COR-L47 (cell line): ENCODE data around the gene IFNA14.
"Not testable (repeated sequence)": the region's sequence is repeated elsewhere in the genome, so short reads cannot be mapped to it uniquely, and the experiment has no call there.

Experiments
- DNase-seq: peaks from one replicate; lab custom pipeline; 2025; lab: John Stamatoyannopoulos, UW

Gene IFNA14

DNA sequence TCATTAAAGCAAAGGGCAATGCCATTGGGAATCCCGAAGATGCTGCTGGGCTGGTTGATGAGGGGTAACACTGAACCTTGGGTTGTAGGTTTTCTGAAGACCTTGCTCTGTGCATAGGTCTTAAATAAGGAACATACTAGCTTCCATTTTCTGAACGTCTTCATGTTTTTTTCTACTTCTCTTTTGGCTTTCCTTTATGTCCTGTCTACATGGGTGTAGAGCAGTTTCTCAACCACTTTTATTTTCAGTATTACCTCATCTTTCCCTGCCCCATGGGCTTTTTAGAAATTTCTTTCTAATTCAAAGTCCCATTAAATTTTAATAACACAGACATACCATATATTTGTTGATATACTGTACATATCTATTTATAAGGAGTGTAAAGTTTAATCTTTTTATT, at the start of gene IFNA14:
Gene IFNA14, minus strand, starts transcription at position 95 of the 400 bp plus-strand sequence. Its CDS starts 70 bp downstream, at position 25.
- no peak for DNase-seq

DNA sequence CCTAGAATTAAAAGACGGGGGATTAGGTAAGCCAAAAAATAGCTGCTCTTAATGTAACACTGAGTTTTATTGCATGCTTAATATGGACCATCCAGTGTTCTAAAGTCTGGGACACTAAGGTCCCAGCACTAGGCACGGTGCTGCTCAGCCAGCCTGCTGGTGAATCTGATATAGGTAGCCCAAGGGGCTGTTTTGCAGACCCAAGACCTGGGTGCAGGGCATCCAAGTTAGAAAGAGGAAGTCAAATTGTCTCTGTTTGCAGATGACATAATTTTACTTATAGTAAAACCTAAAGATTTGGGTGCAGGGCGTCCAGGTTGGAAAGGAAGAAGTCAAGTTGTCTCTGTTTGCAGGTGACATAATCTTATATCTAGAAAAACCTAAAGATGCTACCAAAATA, 47.5 kb upstream of the IFNA14 start:
- no peak for DNase-seq

DNA sequence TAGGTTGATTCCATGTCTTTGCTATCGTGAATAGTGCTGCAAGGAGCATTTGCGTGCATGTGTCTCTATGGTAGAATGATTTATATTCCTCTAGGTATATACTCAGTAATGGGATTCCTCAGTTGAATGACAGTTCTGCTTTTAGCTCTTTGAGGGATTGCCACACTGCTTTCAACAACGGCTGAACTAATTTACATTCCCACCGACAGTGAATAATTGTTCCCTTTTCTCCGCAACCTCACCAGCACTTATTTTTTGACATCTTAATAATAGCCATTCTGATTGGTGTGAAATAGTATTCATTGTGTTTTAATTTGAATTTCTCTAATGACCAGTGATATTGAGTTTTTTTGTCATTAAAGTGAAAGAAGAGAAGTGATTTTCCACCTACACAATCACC, 46.9 kb upstream of the IFNA14 start:
- DNase-seq = no peak

DNA sequence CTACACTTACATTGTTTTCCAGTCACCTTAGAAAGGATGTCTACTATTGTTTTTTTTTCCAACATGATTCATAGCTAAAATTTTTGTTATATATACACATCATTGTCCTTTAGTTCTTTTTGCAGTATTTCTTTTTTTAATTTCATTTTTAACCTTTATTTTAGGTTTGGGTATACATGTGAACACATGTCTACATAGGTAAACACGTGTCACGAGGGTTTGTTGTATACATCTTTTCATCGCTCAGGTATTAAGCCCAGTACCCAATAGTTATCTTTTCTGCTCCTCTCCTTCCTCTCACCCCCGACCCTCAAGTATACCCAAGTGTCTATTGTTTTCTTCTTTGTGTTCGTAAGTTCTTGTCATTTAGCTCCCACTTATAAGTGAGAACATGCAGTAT, 46.3 kb upstream of the IFNA14 start:
- no peak for DNase-seq

DNA sequence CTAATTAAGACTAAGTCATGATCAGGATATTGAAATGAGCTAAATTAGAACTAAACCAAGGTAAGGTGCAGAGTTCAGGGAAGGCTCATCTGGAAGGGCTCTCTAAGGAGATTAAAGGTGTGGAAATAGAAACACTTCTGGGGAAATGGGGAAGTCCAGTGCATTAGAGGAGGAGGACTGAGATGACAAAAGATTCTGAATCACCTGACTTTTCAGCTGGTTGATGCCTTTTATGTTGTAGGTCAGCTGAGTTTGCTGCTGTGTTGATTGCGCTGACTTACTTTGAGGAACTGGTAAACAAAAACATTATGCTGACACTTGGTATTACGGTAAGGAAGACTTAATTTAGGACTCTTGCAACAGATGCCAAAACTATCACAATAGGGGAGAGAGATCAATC, 41.5 kb upstream of the IFNA14 start:
- DNase-seq = no peak

DNA sequence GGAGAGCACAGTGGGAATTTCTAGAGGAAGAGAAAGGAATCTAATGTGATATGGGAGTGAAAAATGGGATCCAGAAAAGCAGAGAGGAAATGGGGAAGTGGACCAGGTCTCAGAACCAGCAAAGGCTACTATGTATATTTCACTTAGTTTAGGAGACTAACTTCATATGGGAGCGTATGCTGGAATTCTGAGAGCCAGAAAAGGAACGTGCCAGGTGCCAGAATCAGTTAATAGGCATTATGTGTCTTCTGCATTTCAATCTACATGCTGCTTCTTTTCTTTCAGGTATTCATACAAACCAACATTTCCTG, 28.5 kb upstream of the IFNA14 start:
- no peak for DNase-seq

DNA sequence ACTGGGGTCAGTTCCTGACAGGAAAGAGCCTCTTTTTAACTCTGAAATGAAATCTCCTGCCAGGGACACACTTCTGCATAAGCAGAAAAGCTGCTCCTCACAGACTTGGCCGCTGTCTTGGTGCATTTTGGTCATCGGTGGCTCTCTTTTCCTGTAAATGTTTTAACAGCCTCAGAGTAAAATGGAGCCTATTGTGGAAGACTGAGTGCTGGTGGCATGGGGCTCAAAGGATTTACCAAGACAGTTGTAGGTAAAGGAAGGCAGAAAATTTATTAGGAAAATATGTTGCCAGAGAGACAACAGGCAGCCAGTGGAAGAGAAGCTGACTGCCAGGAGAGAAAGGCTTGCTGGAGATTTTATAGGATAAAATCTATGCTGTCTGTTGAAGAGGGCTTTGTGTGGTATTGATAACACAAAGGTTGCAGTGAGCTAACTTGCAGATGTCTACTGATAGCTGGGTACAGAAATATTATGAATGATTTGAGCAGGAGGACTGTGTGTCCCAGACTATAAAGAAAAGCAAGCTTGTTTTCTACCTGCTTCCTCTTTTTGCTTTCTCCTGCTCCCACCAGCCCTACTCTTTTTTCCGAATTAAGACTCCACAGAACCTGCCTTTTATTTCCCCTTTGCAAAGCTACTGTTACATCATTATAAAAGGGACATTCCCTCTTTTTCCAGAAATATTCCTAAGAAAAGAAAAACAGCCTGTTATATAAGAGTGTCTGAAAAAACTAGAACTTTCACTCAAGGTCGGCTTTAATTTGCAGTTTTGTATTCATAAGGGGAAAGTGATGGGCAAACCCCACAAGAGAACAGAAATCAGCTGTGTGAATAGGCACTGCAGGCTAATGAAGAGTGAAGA, 27.9 kb upstream of the IFNA14 start:
- no peak for DNase-seq

DNA sequence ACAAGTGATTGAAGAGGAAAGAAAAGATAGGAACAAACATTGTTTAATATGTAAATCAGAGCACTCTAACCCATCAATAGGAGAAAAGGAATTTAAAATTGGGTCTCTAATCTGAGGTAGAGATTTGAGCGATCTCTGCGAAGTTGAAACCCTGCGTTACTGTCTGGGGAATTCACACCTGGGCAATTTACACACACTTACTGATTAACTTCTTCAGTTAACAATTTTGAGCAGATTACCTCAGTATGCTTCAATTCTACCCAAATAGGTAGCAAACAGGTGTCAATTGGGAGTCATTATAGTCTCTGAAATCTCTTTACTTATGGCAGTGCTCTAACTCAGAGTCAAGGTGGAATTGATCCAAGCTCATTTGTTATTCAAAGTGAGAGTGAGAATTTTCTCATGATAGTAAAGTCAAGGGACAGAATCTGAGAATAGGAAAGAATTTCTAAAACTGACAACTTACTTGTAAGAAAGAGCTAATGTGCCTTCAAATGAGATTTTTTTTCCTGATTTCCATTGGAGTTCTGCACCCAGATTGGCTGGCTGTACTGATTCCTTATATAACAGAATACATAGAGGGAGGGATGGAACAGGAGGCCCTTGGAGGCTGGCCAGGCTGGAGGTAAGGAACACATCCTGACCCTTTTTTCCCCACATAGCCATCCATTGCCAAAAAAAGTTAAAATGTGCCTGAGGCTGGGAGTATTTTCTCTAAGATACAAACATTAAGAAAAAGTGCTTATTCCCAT, 27.1 kb upstream of the IFNA14 start:
- no peak for DNase-seq

DNA sequence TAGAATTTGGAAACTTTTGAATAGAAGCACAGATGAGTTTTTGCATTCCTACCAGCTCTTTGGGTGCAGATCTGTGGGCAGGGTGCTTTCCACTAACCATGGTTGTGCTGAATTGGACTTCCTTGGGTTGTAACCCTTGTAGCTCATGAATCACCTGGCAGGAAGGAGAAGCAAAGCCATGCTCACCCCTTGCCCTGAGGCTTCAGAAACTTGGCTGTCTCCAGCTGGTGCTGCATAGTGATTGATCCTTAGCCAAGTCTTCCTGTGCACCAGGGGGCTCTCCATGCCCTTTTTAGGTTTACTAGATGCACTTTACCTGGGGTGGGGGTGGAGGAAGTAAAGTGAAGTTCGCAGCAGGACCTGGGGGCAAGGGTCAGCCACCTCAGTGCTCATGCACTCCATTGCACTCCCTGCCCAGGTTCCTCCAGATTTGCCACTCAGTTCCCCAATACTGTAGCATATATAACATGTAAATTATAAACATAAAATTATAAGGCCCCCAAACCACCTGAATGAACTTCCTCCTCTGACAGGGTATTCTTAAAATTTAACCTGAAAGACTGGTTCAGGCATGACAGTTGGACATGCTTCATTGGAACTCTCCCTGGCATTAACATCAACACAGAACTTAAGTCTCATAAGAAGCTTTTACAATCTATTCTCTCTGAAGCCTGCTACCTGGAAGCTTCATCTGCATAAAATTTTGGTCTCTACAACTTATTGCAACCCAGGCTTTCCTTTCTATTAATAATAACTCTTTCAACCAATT, 25.8 kb upstream of the IFNA14 start:
- DNase-seq = no peak

DNA sequence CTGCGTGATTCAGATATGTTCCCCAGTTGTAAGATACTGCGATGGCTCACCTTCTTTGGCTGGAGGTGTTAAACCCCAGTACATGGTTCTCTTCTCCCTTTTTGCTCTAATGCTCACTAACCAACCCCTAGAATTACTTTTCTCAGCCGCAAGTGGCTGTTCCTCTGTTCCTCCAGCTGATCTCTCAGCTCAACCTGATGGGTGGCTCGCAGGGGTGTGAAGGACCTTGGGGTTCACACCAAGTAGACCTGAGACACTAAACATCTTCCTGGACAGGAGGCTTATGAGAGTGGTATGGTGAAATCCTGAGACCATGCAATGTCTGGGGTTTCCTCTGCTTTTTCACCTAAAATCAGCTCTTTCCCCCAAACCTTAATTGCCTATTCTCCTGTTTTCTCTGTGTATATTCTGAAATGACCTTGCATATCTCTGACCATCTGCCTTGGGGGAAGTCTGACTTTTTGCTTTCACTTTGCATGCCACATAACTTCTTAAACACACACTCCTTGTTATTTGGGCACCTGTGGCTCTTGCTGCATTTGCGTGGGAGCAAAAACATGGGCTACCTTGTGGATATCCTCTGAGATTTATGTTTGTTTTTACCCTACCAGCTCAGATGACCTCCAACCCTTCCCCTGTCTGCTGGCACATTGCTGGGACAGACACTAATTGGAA, 15.9 kb upstream of the IFNA14 start:
- no peak for DNase-seq

DNA sequence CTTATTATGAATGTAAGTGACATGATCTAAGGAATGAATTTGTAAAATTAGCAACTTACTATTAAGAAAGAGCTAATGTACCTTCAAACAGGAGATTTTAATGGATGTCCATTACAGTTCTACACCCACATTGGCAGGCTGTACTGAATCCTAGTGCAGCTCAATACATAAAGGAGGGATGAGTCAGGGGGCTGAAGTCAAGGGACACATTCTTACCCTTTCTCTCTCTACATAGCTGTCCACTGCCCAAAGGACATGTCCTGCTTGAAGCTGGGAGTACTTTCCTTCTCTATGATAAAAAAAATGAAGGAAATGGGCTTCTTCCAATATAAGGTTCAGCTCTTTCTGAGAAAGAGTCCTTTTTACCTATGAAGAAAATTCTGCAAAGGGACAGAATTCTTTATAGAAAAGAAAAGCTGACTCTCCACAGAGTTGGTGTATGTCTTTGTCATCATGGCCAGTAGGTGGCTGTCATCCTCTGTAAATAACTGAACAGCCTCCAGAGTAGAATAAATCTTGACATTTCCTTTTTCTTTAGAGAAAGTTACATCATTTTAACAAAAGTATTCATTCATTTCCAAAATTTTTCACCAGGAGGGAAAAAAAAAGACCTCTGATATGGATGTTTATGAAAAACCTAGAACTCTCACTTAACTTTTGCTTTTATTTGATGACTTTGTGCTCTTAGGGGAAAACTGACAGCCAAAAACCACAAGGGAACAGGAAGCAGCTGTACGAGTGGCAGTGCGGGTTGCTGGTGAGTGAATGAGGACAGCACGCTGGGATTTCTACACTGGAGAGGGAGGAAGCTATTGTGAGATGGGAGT, 13.1 kb upstream of the IFNA14 start:
- no peak for DNase-seq

DNA sequence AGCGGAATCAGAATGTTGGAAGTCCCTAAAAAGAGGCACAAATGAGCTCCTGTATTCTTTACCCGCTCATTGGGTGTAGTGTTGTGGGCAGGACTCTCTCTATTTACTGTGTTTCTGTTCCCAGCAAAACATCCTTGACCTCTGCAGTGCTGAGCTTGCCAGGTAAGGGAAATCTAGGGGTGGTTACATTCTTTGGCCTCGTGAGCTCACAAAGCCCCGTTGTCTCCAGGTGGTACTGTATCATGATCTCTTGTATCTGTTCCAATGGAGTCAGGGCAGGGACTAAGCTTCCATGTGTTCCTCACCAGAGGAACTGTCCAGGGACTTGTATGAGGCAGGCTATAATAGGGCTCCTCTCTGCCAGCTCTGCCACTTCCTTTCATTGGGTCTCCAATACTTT, 11.8 kb upstream of the IFNA14 start:
- DNase-seq = no peak

DNA sequence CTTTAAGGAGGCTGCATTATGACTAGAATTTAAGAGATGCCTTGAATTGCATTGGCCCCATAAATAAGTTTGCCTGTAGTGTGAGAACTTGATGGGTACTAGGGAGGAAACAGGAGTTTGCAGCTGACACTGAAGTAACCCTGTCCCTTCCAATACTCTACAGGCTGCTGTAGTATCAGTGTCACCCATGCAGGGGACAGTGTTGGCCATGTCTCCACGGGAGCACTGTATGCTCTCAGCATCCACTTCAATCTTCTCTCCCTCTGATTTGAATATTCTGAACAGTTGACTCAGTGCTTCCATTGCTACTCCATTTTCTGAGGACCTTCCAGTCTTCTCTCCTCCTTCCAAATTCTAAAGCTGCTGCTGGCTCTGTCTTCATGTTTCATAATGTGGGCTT, 11.4 kb upstream of the IFNA14 start:
- DNase-seq = no peak

DNA sequence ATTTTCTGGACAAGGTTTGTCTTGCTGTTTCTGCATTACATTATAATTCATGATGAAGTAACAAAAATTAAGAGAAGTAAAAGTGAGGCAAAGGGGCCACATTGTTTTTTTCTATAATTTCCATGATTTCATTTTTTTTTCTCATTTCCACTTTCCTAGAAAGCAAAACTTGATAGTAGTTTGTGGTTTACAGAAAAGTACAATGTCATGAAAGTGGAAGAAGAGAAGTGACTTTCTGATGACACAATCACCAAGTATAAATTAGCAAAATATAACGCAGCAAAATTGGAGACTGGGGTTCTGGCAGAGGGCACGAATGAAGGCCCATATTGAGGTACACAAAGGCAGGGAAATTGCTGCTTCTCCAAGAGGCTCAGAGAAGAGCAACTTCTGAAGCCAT, 5.0 kb upstream of the IFNA14 start:
- no peak for DNase-seq

DNA sequence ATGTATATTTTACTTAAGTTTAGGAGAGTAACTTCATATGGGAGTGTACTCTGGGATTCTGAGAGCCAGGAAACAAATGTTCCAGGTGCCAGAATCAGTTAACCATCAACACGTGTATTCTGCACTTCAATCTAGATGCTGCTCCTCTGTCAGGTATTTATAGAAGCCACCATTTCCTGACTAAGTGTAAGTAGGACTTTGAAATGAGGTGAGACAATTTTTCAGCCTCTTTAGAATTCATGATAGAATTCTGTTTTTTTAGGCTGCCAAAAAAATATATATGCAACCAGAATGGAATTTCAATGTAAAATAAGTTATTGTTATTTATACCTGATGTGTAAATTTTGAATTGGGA, 3.5 kb downstream of the IFNA14 start:
- not testable (repeated sequence) for DNase-seq

DNA sequence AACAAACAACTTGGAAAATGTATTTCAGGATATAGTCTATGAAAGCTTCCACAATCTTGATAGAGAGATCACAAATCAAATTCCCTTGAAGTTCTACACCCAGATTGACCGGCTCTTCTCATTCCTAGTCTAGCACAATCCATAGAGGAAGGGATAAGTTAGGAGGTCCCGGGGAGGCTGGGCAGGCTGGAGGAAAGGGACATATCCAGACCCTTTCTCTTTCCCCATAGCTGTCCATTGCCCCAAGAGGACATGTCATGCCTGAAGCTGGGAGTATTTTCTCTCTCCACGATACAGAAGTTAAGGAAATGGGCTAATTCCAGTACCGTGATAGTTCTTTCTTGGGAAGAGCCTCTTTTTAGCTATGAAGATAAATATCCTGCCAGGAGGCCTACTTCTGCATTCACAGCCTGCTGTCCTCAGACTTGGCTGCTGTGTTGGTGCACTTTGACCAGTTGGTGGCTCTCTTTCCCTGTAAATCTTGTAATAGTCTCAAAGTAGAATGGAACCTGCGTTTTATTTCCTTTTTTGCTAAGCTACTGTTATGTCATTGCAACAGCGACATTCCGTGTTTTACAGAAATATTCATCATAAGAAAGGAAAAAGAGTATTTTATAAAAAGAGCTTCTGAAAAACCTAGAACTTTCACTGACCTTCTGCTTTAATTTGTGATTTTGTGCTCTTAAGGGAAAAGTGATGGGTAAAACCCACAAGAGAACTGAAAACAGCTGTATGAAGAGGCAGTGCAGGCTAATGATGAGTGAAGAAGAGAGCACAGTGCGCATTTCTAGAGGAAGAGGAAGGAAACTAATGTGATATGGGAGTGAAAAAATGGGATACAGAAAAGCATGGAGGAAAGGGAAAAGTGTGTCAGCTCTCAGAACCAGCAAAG, 4.1 kb downstream of the IFNA14 start:
- peak; percentile 27 for DNase-seq

DNA sequence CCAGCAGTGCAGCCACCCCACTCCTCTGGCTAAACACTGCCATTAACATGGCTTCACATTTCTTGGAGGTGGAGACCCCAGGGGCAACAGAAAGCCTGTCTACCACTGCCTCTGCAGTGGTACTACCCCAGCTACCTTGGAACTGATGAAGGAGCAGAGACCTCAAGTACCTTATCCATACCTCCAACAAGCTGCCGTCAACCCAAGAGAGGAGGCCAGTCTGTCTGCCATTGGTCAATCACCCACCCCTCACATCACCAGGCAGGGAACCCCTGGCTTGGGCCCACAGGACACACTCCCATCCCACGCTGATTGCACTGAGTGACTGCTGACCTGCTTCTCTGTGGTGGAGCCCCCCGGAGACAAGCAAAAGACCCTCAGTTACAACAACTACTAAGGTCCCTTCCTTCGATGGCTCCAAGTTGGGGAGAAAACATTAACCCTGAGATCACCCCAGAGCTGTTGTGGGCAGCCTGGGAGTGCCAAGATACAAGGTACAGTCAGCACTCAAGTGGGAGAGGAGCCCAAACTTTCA, 5.6 kb downstream of the IFNA14 start:
- no peak for DNase-seq

DNA sequence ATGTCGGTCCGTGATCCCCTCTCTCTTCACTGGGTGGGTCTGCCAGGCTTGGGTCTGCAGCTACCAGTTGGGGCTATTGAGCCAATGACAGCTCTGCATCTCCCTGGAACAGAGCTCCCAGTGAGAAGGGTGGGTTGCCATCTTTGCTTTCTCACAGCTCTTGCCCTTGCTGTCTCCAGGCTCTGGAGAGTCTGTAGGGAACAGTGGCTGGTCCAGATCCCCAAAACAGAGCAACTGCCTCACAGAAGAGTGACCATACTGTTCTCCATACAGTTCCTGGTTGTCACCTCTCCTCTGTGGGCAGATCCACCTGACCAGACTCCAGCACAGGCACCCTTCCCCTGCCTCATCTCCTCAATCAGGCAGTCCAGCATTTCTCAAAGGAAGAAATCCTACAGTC, 6.5 kb downstream of the IFNA14 start:
- no peak for DNase-seq

DNA sequence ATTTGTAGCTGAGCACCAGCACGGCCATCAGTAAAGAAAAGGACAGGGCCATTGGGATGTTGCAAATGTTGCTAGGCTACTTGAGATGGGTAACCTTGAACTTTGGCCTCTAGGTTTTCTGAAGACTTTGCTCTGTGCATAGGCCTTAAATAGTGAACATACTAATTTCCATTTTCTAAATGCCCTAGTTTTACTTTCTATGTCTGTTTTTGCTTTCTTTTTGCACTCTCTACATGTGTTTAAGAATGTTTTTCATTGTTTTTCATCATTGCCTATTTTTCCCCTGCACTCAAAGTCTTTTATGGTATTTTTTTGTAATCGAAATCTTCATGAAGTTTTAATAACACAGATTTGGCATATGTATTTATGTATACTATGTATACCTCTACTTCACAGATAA, 11.7 kb downstream of the IFNA14 start, which contains the start of gene IFNA17:
Gene IFNA17, minus strand, starts transcription at position 101 of the 400 bp plus-strand sequence. Its CDS starts 49 bp downstream, at position 52.
- no peak for DNase-seq

DNA sequence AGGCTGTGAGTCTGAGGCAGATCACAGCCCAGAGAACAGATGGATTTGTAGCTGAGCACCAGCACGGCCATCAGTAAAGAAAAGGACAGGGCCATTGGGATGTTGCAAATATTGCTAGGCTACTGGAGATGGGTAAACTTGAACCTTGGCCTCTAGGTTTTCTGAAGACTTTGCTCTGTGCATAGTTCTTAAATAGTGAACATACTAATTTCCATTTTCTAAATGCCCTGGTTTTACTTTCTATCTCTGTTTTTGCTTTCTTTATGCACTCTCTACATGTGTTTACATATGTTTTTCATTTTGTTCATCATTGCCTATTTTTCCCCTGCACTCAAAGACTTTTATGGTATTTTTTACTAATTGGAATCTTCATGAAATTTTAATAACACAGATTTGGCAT, 22.6 kb downstream of the IFNA14 start, which contains the start of gene IFNA16:
Gene IFNA16, minus strand, starts transcription at position 101 of the 400 bp plus-strand sequence. Its CDS starts 6 bp downstream, at position 95.
- DNase-seq = not testable (repeated sequence)
